RWPE2 (cell line): Measurements from ENCODE around the gene FAM210A.

Source experiments
- ATAC-seq: fragments of 200-7000 bp; cut with Tn5 transposase; 3 replicates; pipeline ENCODE4 v1.9.1; 2021; ENCODE audit warnings: low read depth
- DNase-seq: peaks from one replicate; pipeline ENCODE4 v3.0.0-alpha.2; 2020; ENCODE audit warnings: low spot score
- H3K27ac ChIP-seq: fragments of 450-650 bp; 2 replicates; pipeline ENCODE4 v1.5.1; 2017; ENCODE audit warnings: mild to moderate bottlenecking; ENCODE audit not compliant: poor library complexity, severe bottlenecking
- H3K27me3 ChIP-seq: fragments of 250-450 bp; sonication (Bioruptor Pico); 2 replicates; pipeline ENCODE4 v1.5.1; 2021; ENCODE audit warnings: mild to moderate bottlenecking, moderate library complexity; ENCODE audit not compliant: insufficient read depth, poor library complexity, severe bottlenecking
- H3K36me3 ChIP-seq: fragments of 250-450 bp; sonication (Bioruptor Pico); 2 replicates; pipeline ENCODE4 v1.5.1; 2020; ENCODE audit warnings: low read depth, mild to moderate bottlenecking, moderate library complexity
- H3K4me1 ChIP-seq: fragments of 250-450 bp; sonication (Bioruptor Pico); 2 replicates; pipeline ENCODE4 v1.5.1; 2021; ENCODE audit warnings: mild to moderate bottlenecking, moderate library complexity; ENCODE audit not compliant: insufficient read depth, poor library complexity, severe bottlenecking
- H3K4me3 ChIP-seq: fragments of 250-450 bp; sonication (Bioruptor Pico); 2 replicates; pipeline ENCODE4 v1.5.1; 2021; ENCODE audit warnings: mild to moderate bottlenecking, moderate library complexity; ENCODE audit not compliant: severe bottlenecking
- H3K9me3 ChIP-seq: fragments of 250-450 bp; sonication (Bioruptor Pico); 2 replicates; pipeline ENCODE4 v1.5.1; 2021; ENCODE audit warnings: mild to moderate bottlenecking, moderate library complexity; ENCODE audit not compliant: severe bottlenecking
- TF ChIP-seq, protein P1 (sequence below): fragments of 450-650 bp; IDR thresholded peaks from one replicate; pipeline ENCODE4 v1.5.1; 2017; ENCODE audit warnings: mild to moderate bottlenecking, moderate library complexity; ENCODE audit not compliant: poor library complexity, severe bottlenecking

The FAM210A gene

GRCh38 chr18:13658436-13659204 lies 67.7 kb downstream of the FAM210A start:
- no peaks in the 10 kb centered on the region for H3K9me3 ChIP-seq
- H3K4me1 ChIP-seq, result no peaks in the 10 kb centered on the region
- H3K4me3 ChIP-seq, result no peak overlapping the region
- TF ChIP-seq, protein P1, sequence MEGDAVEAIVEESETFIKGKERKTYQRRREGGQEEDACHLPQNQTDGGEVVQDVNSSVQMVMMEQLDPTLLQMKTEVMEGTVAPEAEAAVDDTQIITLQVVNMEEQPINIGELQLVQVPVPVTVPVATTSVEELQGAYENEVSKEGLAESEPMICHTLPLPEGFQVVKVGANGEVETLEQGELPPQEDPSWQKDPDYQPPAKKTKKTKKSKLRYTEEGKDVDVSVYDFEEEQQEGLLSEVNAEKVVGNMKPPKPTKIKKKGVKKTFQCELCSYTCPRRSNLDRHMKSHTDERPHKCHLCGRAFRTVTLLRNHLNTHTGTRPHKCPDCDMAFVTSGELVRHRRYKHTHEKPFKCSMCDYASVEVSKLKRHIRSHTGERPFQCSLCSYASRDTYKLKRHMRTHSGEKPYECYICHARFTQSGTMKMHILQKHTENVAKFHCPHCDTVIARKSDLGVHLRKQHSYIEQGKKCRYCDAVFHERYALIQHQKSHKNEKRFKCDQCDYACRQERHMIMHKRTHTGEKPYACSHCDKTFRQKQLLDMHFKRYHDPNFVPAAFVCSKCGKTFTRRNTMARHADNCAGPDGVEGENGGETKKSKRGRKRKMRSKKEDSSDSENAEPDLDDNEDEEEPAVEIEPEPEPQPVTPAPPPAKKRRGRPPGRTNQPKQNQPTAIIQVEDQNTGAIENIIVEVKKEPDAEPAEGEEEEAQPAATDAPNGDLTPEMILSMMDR, result no peak
- ATAC-seq (peak; percentile 29; the same call in 1 of the 3 replicates), DNase-seq (no peak)
- no peak overlapping the region for H3K27ac ChIP-seq
- peaks cover 5% of the 10 kb centered on the region; the same call in 1 of the 2 replicates for H3K36me3 ChIP-seq
- no peaks in the 10 kb centered on the region for H3K27me3 ChIP-seq

DNA sequence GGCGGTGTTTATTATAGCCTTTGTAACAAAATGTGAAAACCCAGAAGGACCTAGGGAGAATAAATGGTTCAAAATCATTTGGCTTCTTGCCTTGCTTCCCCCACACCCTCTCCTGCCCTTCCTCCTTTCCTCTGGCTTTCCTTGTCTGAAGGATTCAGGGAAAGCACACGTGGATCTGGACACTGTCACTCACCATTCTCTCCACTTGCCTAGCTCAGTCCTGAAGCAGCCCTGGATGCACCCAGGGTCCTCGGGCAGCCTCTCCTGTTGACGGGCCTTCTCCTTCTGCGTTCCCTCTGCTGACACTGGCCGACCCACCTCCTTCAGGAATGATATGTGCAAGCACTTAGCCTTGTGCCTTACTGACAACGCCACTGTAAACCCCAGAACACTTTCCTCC lies 68.4 kb downstream of the FAM210A start:
- no peaks in the 10 kb centered on the region for H3K4me1 ChIP-seq
- 0 out of 3 replicates have a peak, but pooled peaks have one; percentile 19 for ATAC-seq
- H3K27me3 ChIP-seq, result no peaks in the 10 kb centered on the region
- no peak overlapping the region for H3K27ac ChIP-seq
- H3K9me3 ChIP-seq, result no peaks in the 10 kb centered on the region
- H3K36me3 ChIP-seq, result 0 out of 2 replicates have a peak, but pooled peaks cover 3% of the 10 kb centered on the region
- TF ChIP-seq, protein P1, result no peak
- no peak for DNase-seq
- no peak overlapping the region for H3K4me3 ChIP-seq

- DNase-seq, result no peak
- H3K27me3 ChIP-seq, result no peaks in the 10 kb centered on the region
- no peak for ATAC-seq
- TF ChIP-seq, protein P1, result no peak
- no peaks in the 10 kb centered on the region for H3K9me3 ChIP-seq
- no peaks in the 10 kb centered on the region for H3K4me1 ChIP-seq
- no peak overlapping the region for H3K4me3 ChIP-seq
- H3K27ac ChIP-seq, result no peak overlapping the region
- H3K36me3 ChIP-seq, result no peaks in the 10 kb centered on the region
Measured at GRCh38 chr18:13653746-13654433, 72.5 kb downstream of the FAM210A start.

DNA sequence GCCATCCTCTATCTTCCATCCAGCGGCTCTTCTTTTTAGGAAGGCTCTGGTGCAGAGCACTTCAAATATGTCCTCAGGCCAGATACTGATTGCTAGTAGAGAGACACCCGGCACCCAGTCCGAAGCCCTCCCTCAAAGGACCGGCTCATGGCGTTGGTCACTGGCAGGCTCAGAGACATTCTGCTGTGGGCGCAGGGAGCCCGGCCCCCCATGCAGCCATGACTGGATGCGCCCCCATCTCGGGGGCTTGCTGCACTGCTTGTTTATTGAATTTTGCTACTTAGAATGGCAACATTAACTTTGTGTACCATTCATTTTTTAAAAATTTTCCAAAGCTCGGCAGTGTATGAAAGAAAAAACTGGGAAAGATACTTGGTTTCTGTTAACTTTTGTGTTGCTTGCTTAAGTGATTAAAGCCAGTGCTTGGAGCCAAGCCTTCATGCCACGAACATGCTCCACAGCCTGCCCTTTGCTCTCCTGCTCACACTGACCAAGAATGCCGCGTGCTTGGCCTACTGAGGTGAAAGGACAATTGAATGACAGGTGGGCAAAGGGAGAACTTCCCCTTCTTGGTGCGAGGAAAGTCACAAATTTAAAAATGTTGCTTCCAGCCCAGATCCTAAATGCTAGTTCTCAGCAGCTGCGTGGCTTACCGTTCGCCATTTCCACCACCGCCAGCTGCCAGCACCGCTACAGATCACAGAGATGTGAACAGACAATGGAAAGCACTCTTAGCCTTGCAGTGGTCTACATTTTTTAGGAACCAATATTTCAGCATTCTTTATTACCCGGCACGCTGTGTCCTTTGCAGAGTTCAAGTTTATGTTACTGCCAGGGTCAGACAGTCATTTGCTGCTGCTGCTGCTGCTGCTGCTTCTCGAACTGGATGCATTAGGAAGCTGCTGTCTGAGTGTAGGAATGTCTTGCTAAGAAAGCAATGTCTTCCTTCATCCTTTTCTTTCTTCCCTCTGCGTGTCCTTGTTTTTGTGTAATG lies 76.7 kb downstream of the FAM210A start:
- TF ChIP-seq, protein P1, result no peak
- ATAC-seq (no peak), DNase-seq (no peak)
- H3K4me3 ChIP-seq, result no peak overlapping the region
- no peaks in the 10 kb centered on the region for H3K36me3 ChIP-seq
- H3K4me1 ChIP-seq, result no peaks in the 10 kb centered on the region
- H3K9me3 ChIP-seq, result no peaks in the 10 kb centered on the region
- H3K27ac ChIP-seq, result no peak overlapping the region
- no peaks in the 10 kb centered on the region for H3K27me3 ChIP-seq
